ENCODE results near the gene PRKCH.

Gene PRKCH

GRCh38 chr14:61543946-61544345, 222.6 kb downstream of the PRKCH start:
- FAIRE-seq (no peak), DNase-seq (ENCODE audit: low spot score) (no peak)

DNA sequence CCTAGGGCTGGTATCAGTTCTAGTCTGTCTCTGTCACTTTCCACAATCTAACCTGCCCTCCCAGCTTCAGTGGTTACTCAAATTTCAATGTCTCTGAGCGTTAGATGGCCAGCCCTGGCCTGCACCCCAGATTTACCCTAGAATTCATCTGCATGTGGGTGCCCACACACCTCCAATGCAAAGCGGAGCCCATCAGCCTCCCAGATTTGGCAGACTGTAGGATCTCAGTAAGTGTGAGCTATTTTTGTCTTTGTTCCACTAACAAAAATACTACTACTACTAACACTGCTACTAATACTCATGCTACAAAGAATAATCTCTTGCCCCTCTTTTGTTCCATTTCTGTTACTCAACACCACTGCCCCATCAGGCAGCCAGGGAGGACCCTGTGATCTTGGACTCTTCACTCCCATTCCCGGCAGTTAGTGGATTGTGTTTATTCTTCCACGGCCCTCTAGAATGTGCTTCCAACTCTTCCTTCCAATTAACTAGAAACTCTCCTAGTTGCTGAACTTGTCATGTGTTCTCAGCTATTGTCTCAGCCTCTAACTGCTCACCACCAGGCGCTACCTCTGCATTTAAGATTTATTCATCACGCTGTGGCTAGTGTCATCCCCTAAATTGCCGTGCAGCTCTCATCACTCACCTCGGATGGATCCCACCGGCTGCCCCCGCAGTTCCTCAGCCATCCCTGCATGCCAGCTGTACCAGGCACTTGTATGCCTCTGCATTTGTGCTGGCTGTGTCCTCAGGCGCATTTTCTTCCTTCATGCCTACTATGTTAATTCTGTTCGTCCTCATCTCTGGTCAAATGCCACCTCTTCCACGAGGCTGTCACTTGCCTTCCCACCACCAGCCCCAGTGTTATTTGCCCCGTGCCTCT, 223.3 kb downstream of the PRKCH start:
- no peak for FAIRE-seq

GRCh38 chr14:61545726-61546455, 224.5 kb downstream of the PRKCH start:
- FAIRE-seq (no peak), DNase-seq (ENCODE audit: low spot score) (no peak)

More for the DNA sequence above, 223.3 kb downstream of the PRKCH start:
- no peak for DNase-seq (ENCODE audit: low spot score)

- FAIRE-seq (peak; percentile 82), DNase-seq (ENCODE audit: low spot score) (peak; percentile 88)
These were observed 226.0 kb downstream of the PRKCH start for GRCh38 chr14:61547186-61548069.

GRCh38 chr14:61549425-61549824, 228.0 kb downstream of the PRKCH start:
- no peak for DNase-seq (ENCODE audit: low spot score)
- peak; percentile 55 for FAIRE-seq

DNA sequence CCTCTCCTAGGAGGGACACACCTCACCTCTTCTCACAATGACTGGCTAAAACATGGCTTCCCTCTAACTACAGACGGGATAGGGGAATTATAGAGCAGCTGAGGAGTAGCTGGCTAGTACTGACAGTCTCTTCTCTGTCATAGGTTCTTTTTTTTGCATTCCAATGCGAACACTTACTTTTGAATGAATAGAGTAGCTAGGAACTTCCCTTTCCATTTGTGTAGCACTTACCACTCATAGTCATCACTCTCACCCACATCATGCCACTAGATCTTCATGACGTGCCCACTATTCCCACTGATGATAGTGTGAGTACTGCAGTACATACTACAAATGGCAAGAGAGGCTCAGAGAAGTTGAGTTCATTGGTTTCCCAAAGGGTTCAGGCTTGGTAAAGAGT, 230.0 kb downstream of the PRKCH start:
- DNase-seq (ENCODE audit: low spot score) = no peak
- FAIRE-seq = no peak

GRCh38 chr14:61552241-61552640, 230.9 kb downstream of the PRKCH start:
- FAIRE-seq (no peak), DNase-seq (ENCODE audit: low spot score) (no peak)

GRCh38 chr14:61553730-61554641, 232.6 kb downstream of the PRKCH start:
- peak; percentile 86 for DNase-seq (ENCODE audit: low spot score)
- peak; percentile 80 for FAIRE-seq

DNA sequence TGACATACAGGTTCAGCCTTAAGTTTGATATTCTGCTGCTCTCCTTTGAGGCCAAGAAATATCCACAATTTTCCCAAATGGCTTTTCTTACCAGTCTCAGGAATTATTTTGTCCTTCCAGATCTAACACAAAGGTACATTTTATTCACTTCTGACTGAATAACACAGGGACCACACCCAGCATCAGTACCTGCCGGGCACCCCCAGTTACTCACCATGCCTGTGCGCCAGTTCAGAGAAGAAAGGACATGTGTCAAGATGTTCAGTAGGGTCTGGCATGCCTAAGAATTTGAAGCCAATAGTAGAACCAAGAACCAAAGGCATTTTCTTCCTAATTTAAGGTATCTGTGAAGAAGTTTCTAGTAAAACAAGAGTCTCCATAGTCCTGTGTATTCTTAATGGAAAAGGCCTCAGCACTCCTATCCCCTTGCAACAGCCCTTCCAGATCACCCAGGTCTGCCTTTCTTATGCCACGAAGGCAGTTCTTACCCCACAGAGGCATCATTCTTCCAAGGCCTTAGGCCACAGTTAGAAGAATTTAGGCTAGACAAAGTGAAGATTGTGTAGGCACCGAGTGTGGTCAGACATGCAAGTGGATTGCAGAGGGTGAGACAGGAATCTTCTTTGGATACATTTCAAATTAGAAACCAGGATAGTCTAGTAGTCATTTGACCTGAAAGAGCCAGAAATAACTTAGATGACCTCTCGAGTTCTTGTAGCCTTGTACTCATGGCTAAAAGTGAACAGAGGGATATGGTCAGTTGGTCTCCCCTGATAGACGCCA, 233.9 kb downstream of the PRKCH start:
- FAIRE-seq = no peak
- no peak for DNase-seq (ENCODE audit: low spot score)

DNA sequence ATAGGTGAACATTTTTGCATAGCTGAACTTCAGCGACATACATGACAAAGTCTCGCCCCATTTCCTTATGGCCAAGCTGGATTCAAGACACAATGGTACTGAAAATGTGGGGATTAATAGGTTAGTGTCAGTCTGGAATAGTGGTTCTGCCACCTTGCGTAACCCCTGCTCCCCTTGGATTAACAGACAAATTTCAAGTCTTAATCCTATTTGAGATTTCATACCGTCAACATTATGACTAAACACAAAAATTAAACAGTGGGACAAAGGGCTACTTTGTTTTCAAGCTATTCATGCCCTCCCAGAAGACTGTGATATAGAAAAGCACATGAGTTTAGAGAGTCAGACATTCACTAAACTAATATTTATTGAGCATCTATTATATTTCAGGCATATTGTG, 235.1 kb downstream of the PRKCH start:
- FAIRE-seq = no peak

DNA sequence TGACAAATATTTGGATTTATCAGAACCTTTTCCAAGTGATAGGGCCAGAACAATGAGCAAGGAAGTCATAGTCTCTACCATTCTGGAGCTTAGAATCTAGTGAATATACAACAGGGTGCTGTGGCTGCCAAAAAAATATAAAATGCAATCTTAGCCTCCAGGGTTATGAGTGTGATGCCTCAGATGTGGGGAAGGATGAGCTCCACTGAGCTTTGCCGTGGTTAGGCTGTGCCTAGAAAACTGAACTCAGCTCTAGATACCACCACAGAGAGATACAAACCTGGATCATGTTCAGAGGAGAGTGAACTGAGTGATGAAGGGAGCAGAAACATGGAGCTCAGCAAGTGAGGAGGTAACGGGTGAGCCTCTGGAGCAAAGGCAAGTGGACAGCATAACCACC, 235.9 kb downstream of the PRKCH start:
- FAIRE-seq (peak; percentile 32), DNase-seq (ENCODE audit: low spot score) (no peak)

More for the DNA sequence above, 235.1 kb downstream of the PRKCH start:
- DNase-seq (ENCODE audit: low spot score) = no peak

DNA sequence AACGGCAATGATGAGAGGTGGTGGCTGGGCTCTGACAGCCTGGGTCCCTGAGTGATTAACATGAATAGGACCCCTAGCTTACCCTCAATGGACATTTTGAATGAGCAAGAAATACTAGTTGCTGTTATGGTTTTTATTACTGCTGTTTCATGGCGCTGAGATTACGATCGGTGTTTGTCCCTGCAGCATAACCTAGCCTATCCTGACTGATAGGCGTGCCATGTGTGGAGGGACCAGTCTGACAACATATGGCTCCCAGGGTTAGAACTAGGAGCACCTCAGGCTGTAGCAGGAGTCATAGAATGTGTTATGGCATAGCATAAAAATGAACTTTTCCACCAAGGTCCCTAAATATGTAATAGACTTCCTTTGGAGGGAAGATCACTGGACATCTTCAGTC, 236.5 kb downstream of the PRKCH start:
- FAIRE-seq (no peak), DNase-seq (ENCODE audit: low spot score) (no peak)

GRCh38 chr14:61558271-61558670, 236.9 kb downstream of the PRKCH start:
- DNase-seq (ENCODE audit: low spot score) (peak; percentile 4), FAIRE-seq (no peak)

DNA sequence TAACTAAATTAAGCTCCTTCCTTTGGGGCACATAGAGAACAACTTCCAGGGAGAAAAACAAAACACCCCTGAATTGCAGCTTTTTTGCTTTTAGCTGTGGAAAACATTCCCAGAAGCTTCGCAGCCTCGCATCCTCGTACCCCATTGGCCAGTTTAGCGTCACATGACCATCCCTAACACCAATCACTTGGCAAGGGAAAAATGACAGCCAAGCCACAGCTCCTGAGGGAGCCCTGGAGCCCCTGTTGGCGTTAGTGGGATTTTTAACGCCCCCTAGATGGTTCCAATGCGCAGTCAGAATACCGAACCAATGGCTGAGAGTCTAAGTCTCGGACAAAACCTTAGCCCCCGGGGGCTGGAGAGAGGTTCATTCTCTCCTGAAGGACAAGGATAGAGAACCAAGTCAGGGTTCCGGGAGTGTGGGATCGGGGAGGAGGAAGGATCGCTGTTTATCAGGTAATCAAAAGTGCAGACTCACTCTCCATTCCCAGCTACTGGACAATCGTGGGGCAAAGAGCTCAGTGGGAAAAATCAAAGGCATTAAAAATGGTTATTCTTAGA, 238.3 kb downstream of the PRKCH start:
- DNase-seq (ENCODE audit: low spot score) (no peak), FAIRE-seq (no peak)

DNA sequence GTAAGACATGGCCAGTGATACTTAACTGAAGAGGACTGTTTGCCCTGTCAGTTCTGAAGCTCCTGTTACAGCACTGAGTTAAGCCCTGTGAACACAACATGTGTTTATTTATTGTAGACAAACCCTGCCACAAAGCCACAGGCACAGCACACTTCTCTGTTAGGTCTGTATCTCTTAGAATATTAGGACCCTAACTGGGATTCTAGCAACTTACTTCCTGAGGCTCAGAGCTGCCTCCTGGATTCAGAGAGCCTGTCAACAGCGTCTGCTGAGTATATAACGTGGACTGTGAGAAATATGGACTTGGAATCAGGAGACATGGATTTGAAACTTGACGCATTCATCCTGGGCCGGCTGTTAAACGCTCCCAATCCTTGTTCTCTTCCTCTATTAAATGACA, 238.9 kb downstream of the PRKCH start:
- no peak for DNase-seq (ENCODE audit: low spot score)

DNA sequence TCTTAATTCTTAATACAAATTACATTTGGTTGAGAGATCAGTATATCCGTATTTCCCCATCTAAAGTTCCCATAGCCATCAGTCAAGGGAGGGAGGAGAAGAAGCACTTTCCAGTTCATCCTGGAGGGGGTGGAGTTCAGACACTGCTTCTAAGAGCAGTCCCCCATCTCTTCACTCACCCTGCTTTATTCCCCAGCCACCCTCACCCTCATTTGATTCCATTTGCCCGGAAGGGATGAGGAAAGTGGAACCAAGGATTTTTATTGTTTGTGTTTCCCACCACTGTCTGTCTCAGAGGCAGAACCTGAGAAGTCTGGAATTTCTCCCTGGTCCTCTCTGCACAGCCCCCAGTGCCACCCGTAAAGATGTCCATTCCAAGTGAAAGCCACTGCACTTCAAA, 239.7 kb downstream of the PRKCH start:
- DNase-seq (ENCODE audit: low spot score) (peak; percentile 51), FAIRE-seq (no peak)

More for the DNA sequence above, 238.9 kb downstream of the PRKCH start:
- FAIRE-seq = no peak

- FAIRE-seq (peak; percentile 88), DNase-seq (ENCODE audit: low spot score) (peak; percentile 99)
These were observed 240.4 kb downstream of the PRKCH start for GRCh38 chr14:61561657-61562276.

- peak; percentile 97 for DNase-seq (ENCODE audit: low spot score)
These were observed 241.2 kb downstream of the PRKCH start for GRCh38 chr14:61562321-61563161.

More at GRCh38 chr14:61562321-61563161, 241.2 kb downstream of the PRKCH start:
- FAIRE-seq = peak; percentile 90
